Upper lobe of right lung (tissue), 1 donor: ENCODE results near the gene HOXA2. TPM values are rescaled to one million over a fixed set of nuclear protein-coding genes. Genes with fewer than 3 reads are reported as not detected.

Experiments
- ATAC-seq: fragments of 200-7000 bp; cut with Tn5 transposase; one replicate; pipeline ENCODE4 v1.9.1; 2020; ENCODE audit warnings: mild to moderate bottlenecking, moderate library complexity
- DNase-seq: peaks from one replicate; pipeline ENCODE4 v3.0.0-alpha.2; 2020
- H3K27ac ChIP-seq: fragments of 200-600 bp; one replicate; pipeline ENCODE4 v1.8.0; 2022
- H3K27me3 ChIP-seq: fragments of 200-600 bp; one replicate; pipeline ENCODE4 v1.8.0; 2022; ENCODE audit warnings: mild to moderate bottlenecking
- H3K36me3 ChIP-seq: fragments of 200-600 bp; one replicate; pipeline ENCODE4 v1.8.0; 2022
- H3K4me1 ChIP-seq: fragments of 200-600 bp; one replicate; pipeline ENCODE4 v1.8.0; 2022
- H3K4me3 ChIP-seq: fragments of 200-600 bp; one replicate; pipeline ENCODE4 v1.8.0; 2022; ENCODE audit warnings: mild to moderate bottlenecking
- H3K9me3 ChIP-seq: fragments of 200-600 bp; one replicate; pipeline ENCODE4 v1.8.0; 2022
- intact Hi-C: fragments of 100-400 bp; cut with DNase I; formaldehyde crosslinking; loops from one replicate; pipeline ENCODE4 v1.11.0; 2022
- total RNA-seq: library from RNA; stranded (reverse); fragmentation: NEBNext Ultra II Directional; extraction: Animal tissue kit (Norgen Biotek cat#: 25700); gene quantifications from one replicate; pipeline ENCODE4 v1.2.1, GENCODE V29; 2021
- TF ChIP-seq, protein P1 (sequence below): fragments of 200-600 bp; IDR thresholded peaks from one replicate; pipeline ENCODE4 v1.8.0; 2022; ENCODE audit warnings: antibody characterized with exemption
- donor health status: DM: no; HTN: yes; CAD: no; lungs with severe emphysema.

Gene HOXA2
- total RNA-seq, 1 donor from 2014 or later: 2.1 TPM

DNA sequence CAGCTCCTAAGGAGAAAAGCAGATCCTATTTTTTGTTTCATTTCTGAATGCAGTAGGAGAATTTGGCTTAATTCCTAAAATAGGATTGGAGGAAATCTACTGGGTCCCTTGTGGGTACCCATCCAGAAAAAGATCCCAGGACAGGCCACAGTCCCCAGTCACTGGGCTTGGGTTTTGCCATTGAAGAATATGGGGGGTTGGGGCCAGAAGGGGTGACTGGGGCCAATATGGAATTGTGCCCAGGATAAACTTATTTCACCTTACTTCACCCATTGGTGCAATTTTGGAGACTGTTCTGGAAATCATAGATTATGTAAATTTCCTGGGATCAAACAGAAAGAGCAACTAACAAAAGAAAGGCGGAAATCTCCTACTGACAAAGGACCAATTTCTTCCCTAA is 36.0 kb upstream of the HOXA2 start:
- DNase-seq: no peak
- no peak for ATAC-seq
- Histone ChIP-seq H3K27me3 (peaks cover 14% of the 10 kb centered on the region), H3K27ac (peak overlapping the region; percentile 96), H3K9me3 (no peaks in the 10 kb centered on the region), H3K36me3 (no peaks in the 10 kb centered on the region), H3K4me1 (peaks cover 38% of the 10 kb centered on the region), H3K4me3 (peak overlapping the region; percentile 70)
- TF ChIP-seq, protein P1, sequence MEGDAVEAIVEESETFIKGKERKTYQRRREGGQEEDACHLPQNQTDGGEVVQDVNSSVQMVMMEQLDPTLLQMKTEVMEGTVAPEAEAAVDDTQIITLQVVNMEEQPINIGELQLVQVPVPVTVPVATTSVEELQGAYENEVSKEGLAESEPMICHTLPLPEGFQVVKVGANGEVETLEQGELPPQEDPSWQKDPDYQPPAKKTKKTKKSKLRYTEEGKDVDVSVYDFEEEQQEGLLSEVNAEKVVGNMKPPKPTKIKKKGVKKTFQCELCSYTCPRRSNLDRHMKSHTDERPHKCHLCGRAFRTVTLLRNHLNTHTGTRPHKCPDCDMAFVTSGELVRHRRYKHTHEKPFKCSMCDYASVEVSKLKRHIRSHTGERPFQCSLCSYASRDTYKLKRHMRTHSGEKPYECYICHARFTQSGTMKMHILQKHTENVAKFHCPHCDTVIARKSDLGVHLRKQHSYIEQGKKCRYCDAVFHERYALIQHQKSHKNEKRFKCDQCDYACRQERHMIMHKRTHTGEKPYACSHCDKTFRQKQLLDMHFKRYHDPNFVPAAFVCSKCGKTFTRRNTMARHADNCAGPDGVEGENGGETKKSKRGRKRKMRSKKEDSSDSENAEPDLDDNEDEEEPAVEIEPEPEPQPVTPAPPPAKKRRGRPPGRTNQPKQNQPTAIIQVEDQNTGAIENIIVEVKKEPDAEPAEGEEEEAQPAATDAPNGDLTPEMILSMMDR: no peak
- intact Hi-C loops: no loop called here

DNA sequence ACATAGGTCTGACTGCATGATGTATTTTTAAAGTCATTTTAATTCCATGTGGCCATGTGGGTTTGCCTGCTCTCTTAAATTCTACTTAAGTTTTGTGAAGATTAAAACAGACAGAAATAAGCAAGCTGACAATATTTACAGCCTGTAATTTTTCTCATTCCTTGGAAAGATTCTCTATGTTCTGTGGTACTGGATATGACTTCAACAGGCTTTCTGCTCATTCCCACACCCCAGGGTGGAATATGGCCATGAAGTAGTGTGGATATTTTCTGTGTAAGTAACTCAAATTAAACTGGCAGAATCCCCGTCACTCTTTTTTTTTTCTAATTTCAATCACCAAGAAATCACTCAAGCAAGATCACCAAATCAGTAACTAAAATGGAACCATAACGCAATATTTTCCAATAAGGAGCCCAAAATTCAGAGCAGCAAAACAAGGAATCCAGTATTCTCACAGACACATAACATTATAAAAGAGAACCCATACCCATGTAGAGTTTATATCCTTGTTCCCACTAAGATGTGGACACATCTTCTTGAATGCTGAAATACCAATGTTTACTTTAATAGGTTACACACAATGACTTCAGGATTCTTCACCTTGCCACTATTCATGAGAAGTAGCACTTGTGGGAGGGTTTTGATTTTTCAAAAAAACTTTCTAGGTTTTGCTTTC is 35.3 kb upstream of the HOXA2 start:
- Histone ChIP-seq H3K4me3 (peak overlapping the region; percentile 70), H3K27ac (peak overlapping the region; percentile 96), H3K36me3 (no peaks in the 10 kb centered on the region), H3K9me3 (no peaks in the 10 kb centered on the region), H3K4me1 (peaks cover 45% of the 10 kb centered on the region), H3K27me3 (peaks cover 13% of the 10 kb centered on the region)
- DNase-seq (no peak), ATAC-seq (no peak)
- intact Hi-C loops: no loop called here
- TF ChIP-seq, protein P1: no peak

- Histone ChIP-seq H3K4me1 (peaks cover 55% of the 10 kb centered on the region), H3K4me3 (no peak overlapping the region), H3K36me3 (no peaks in the 10 kb centered on the region), H3K27me3 (peaks cover 13% of the 10 kb centered on the region), H3K9me3 (no peaks in the 10 kb centered on the region), H3K27ac (peak overlapping the region; percentile 69)
- intact Hi-C loops: no loop called here
- ATAC-seq (no peak), DNase-seq (no peak)
- TF ChIP-seq, protein P1: no peak
Measured at GRCh38 chr7:27134392-27134791, 31.9 kb upstream of the HOXA2 start.

- Histone ChIP-seq H3K27ac (peak overlapping the region; percentile 69), H3K36me3 (no peaks in the 10 kb centered on the region), H3K27me3 (peaks cover 13% of the 10 kb centered on the region), H3K9me3 (no peaks in the 10 kb centered on the region), H3K4me3 (no peak overlapping the region), H3K4me1 (peaks cover 55% of the 10 kb centered on the region)
- TF ChIP-seq, protein P1: no peak
- ATAC-seq (no peak), DNase-seq (no peak)
- intact Hi-C loops: no loop called here
Measured at GRCh38 chr7:27133409-27134231, 31.1 kb upstream of the HOXA2 start.

DNA sequence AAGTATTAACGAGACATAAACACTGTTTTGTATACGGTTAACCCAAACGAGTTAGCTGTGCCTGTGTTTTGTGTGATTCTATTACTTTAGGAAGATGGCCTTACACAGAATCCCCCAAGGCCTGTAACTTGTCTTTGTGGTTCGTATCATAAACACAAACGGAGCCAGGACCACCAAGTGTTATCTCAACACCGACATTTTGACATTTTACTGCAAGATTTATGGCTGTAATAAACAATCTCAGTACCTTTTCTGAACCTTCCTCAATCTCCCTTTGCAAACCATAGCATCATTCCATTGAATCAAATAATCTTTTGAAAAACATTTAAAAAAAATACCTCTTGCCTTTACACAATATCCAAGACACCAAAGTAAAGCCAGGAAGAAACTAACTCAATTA is 30.5 kb upstream of the HOXA2 start:
- Histone ChIP-seq H3K4me3 (no peak overlapping the region), H3K9me3 (no peaks in the 10 kb centered on the region), H3K27me3 (peaks cover 10% of the 10 kb centered on the region), H3K27ac (no peak overlapping the region), H3K36me3 (no peaks in the 10 kb centered on the region), H3K4me1 (peaks cover 51% of the 10 kb centered on the region)
- intact Hi-C loops: no loop called here
- ATAC-seq (no peak), DNase-seq (no peak)
- TF ChIP-seq, protein P1: no peak
